Loucy (cell line): ENCODE measurements around the gene MMP20.

ENCODE experiments used
- H2AFZ ChIP-seq: fragments of 200-600 bp; sonication (generic); 2 replicates; pipeline ENCODE4 v1.6.0; 2016; ENCODE audit warnings: antibody characterized with exemption, mild to moderate bottlenecking, low read length, moderate library complexity
- H3F3A ChIP-seq: fragments of 200-600 bp; 2 replicates; pipeline ENCODE4 v1.6.0; 2016; ENCODE audit warnings: antibody characterized with exemption, low read depth, mild to moderate bottlenecking
- H3K27me3 ChIP-seq: fragments of 200-600 bp; sonication (generic); 2 replicates; pipeline ENCODE4 v1.6.1; 2014; ENCODE audit warnings: low read length, mild to moderate bottlenecking; ENCODE audit not compliant: insufficient read depth, poor library complexity, severe bottlenecking
- H3K36me3 ChIP-seq: fragments of 200-600 bp; sonication (generic); 2 replicates; pipeline ENCODE4 v1.6.1; 2016; ENCODE audit warnings: low read length; ENCODE audit not compliant: insufficient read depth
- H3K4me1 ChIP-seq: fragments of 200-600 bp; sonication (generic); 2 replicates; pipeline ENCODE4 v1.5.1; 2014; ENCODE audit warnings: low read length, mild to moderate bottlenecking; ENCODE audit not compliant: insufficient read depth, poor library complexity, severe bottlenecking
- H3K4me2 ChIP-seq: fragments of 200-600 bp; sonication (generic); 2 replicates; pipeline ENCODE4 v1.6.0; 2014; ENCODE audit warnings: antibody characterized with exemption, low read length, low read depth, mild to moderate bottlenecking; ENCODE audit not compliant: poor library complexity, severe bottlenecking
- H3K4me3 ChIP-seq: fragments of 200-600 bp; sonication (generic); 2 replicates; pipeline ENCODE4 v1.5.1; 2014; ENCODE audit warnings: low read length, mild to moderate bottlenecking, mixed read lengths; ENCODE audit not compliant: poor library complexity, severe bottlenecking
- H3K79me2 ChIP-seq: fragments of 200-600 bp; sonication (generic); 2 replicates; pipeline ENCODE4 v1.6.1; 2014; ENCODE audit warnings: low read length; ENCODE audit not compliant: insufficient read depth
- H3K9ac ChIP-seq: fragments of 200-600 bp; sonication (generic); 2 replicates; pipeline ENCODE4 v1.6.0; 2014; ENCODE audit warnings: mild to moderate bottlenecking, low read depth, low read length, moderate library complexity; ENCODE audit not compliant: poor library complexity, severe bottlenecking
- H3K9me2 ChIP-seq: fragments of 200-600 bp; sonication (generic); replicated peaks from 2 replicates; pipeline ENCODE4 v1.6.1; 2016; ENCODE audit warnings: low read depth, low read length, mixed read lengths
- H3K9me3 ChIP-seq: fragments of 200-600 bp; sonication (generic); 2 replicates; pipeline ENCODE4 v1.6.1; 2014; ENCODE audit warnings: mild to moderate bottlenecking, antibody characterized with exemption, low read length, low read depth; ENCODE audit not compliant: insufficient read depth
- H4K20me1 ChIP-seq: fragments of 200-600 bp; sonication (generic); 2 replicates; pipeline ENCODE4 v1.6.0; 2014; ENCODE audit warnings: antibody characterized with exemption, low read length, mild to moderate bottlenecking; ENCODE audit not compliant: insufficient read depth, poor library complexity, severe bottlenecking
- EZH2phosphoT487 ChIP-seq: fragments of 200-600 bp; IDR thresholded peaks from 2 replicates; pipeline ENCODE4 v1.6.1; 2018; ENCODE audit warnings: antibody characterized with exemption, mild to moderate bottlenecking, moderate library complexity, borderline replicate concordance
- TF ChIP-seq, protein P1 (sequence below): fragments of 200-600 bp; sonication (generic); conservative IDR thresholded peaks from 2 replicates; pipeline ENCODE4 v1.5.1; 2014; ENCODE audit warnings: mild to moderate bottlenecking, antibody characterized with exemption, low read length

MMP20 gene

DNA sequence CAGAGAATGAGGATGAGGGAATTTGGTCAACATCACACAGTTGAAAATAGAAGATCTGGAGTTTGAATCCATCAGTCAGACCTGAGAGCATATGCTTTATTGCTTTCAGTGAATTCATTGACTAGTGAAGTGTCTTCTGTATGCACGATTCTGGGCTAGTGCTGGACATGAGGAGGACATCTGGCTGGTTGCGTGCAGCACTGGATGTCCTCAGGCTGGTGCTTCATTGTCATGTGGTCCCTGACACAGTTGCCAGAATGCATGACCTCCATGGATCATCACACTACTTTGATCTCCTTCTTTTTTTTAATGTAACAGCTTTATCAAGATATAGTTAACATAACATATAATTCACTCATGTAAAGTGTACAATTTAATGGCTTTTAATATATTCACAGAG is 50.1 kb downstream of the MMP20 start:
- H3K4me2 ChIP-seq: no peak overlapping the region
- TF ChIP-seq, protein P1, sequence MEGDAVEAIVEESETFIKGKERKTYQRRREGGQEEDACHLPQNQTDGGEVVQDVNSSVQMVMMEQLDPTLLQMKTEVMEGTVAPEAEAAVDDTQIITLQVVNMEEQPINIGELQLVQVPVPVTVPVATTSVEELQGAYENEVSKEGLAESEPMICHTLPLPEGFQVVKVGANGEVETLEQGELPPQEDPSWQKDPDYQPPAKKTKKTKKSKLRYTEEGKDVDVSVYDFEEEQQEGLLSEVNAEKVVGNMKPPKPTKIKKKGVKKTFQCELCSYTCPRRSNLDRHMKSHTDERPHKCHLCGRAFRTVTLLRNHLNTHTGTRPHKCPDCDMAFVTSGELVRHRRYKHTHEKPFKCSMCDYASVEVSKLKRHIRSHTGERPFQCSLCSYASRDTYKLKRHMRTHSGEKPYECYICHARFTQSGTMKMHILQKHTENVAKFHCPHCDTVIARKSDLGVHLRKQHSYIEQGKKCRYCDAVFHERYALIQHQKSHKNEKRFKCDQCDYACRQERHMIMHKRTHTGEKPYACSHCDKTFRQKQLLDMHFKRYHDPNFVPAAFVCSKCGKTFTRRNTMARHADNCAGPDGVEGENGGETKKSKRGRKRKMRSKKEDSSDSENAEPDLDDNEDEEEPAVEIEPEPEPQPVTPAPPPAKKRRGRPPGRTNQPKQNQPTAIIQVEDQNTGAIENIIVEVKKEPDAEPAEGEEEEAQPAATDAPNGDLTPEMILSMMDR: no peak
- no peak for TF ChIP-seq EZH2phosphoT487
- no peaks in the 10 kb centered on the region for H3K27me3 ChIP-seq
- H3K36me3 ChIP-seq: no peaks in the 10 kb centered on the region
- no peaks in the 10 kb centered on the region for H3K9me2 ChIP-seq
- no peaks in the 10 kb centered on the region for H3F3A ChIP-seq
- peaks cover 60% of the 10 kb centered on the region for H3K4me1 ChIP-seq
- no peak overlapping the region for H3K9ac ChIP-seq
- no peaks in the 10 kb centered on the region for H3K79me2 ChIP-seq
- no peaks in the 10 kb centered on the region for H3K9me3 ChIP-seq
- H3K4me3 ChIP-seq: no peak overlapping the region
- H2AFZ ChIP-seq: no peak overlapping the region
- H4K20me1 ChIP-seq: no peaks in the 10 kb centered on the region

DNA sequence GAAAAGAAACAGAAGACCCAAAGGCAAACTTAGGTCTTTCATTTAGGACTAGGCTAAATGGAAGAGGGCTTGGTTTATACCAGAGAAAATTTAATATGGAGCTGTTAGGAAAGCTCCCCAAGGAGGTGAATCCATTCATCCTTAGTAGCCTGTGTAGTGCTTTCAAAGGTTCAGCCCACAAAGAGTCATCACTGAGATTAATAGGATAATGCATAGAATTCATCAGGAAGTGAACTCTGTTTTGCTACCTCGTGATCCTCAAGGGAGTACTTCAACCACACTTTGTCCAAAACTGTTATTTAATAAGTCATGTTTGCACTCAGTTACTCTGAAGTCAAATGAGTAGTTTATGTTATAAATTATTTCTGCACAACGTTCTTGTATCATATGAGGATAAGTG is 51.3 kb downstream of the MMP20 start:
- TF ChIP-seq EZH2phosphoT487: no peak
- TF ChIP-seq, protein P1: no peak
- no peaks in the 10 kb centered on the region for H4K20me1 ChIP-seq
- no peaks in the 10 kb centered on the region for H3K27me3 ChIP-seq
- no peak overlapping the region for H3K9ac ChIP-seq
- H3K9me3 ChIP-seq: peaks cover 3% of the 10 kb centered on the region; the same call in 1 of the 2 replicates
- H3F3A ChIP-seq: no peaks in the 10 kb centered on the region
- H3K4me1 ChIP-seq: peaks cover 64% of the 10 kb centered on the region
- H3K9me2 ChIP-seq: no peaks in the 10 kb centered on the region
- H3K4me3 ChIP-seq: peak overlapping the region; percentile 7
- H2AFZ ChIP-seq: no peak overlapping the region
- H3K4me2 ChIP-seq: peak overlapping the region; percentile 47
- no peaks in the 10 kb centered on the region for H3K36me3 ChIP-seq
- H3K79me2 ChIP-seq: no peaks in the 10 kb centered on the region

DNA sequence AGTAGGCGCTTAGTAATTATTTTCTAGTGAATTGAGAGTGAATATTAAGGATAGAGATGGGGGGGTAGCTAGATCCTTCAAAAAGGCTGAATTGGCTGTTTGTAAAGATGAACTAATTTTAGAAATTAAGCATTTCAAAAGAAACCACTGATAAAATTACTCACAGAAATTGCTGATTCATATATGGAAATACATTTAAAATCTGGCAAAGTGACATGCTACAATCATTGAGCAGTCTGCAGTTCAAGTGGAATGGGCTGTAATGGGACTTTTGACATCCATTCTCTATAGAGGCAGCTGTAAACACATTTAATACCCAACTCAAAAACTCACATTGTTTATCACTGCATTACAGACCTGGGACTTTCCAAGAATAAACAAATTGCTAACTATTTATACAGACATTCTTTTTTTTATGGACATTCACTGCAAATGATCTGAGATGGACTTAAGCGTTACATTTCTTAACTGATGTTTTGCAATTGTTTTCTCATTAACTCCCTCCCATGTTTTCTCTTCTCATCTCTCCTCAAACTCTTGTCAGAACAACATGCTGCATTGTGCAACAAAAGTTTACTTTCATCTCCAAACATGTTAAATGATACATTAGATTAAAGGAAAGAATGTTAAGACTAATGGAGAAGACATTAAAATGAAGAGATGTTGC is 52.4 kb downstream of the MMP20 start:
- no peak overlapping the region for H3K9ac ChIP-seq
- no peaks in the 10 kb centered on the region for H3K79me2 ChIP-seq
- TF ChIP-seq EZH2phosphoT487: no peak
- TF ChIP-seq, protein P1: no peak
- H3K9me2 ChIP-seq: no peaks in the 10 kb centered on the region
- H3K9me3 ChIP-seq: peaks cover 14% of the 10 kb centered on the region; the same call in 1 of the 2 replicates
- H3K36me3 ChIP-seq: no peaks in the 10 kb centered on the region
- peak overlapping the region; percentile 8; the same call in 1 of the 2 replicates for H2AFZ ChIP-seq
- H3K4me1 ChIP-seq: peaks cover 57% of the 10 kb centered on the region
- no peaks in the 10 kb centered on the region for H4K20me1 ChIP-seq
- no peaks in the 10 kb centered on the region for H3K27me3 ChIP-seq
- H3K4me3 ChIP-seq: no peak overlapping the region
- no peak overlapping the region for H3K4me2 ChIP-seq
- H3F3A ChIP-seq: no peaks in the 10 kb centered on the region
